NB4 (cell line): Measurements from ENCODE around the gene MPHOSPH8.

Source experiments
- CTCF ChIP-seq: IDR thresholded peaks from one replicate; pipeline ENCODE4 v1.5.1; 2012; ENCODE audit warnings: low read depth, low read length
- POLR2A ChIP-seq: IDR thresholded peaks from 2 replicates; pipeline ENCODE4 v1.6.1; 2011; ENCODE audit warnings: mild to moderate bottlenecking; ENCODE audit not compliant: insufficient read length; ENCODE audit errors: extremely low read depth

GRCh38 chr13:19661561-19661960, 28.1 kb downstream of the MPHOSPH8 start:
- TF ChIP-seq CTCF: no peak
- no peak for TF ChIP-seq POLR2A
